Activated T-cell treated with anti-CD3 and anti-CD28 coated beads for 48 hours (primary cell): ENCODE measurements around the gene EFNB2.

Experiments used
- DNase-seq: peaks from one replicate; pipeline ENCODE4 v3.0.0-alpha.2; 2020; ENCODE audit warnings: low read depth

Gene EFNB2

GRCh38 chr13:106484084-106484483, 51.4 kb downstream of the EFNB2 start:
- no peak for DNase-seq

GRCh38 chr13:106481919-106482318, 53.5 kb downstream of the EFNB2 start:
- no peak for DNase-seq

- DNase-seq = no peak
These were observed 55.0 kb downstream of the EFNB2 start for GRCh38 chr13:106480351-106480910.

- DNase-seq = no peak
These were observed 55.5 kb downstream of the EFNB2 start for GRCh38 chr13:106479929-106480328.

GRCh38 chr13:106478116-106478515, 57.3 kb downstream of the EFNB2 start:
- no peak for DNase-seq

- DNase-seq = no peak
These were observed 58.2 kb downstream of the EFNB2 start for GRCh38 chr13:106477303-106477702.

GRCh38 chr13:106475852-106476251, 59.6 kb downstream of the EFNB2 start:
- DNase-seq = no peak

- no peak for DNase-seq
These were observed 60.5 kb downstream of the EFNB2 start for GRCh38 chr13:106474912-106475311.

GRCh38 chr13:106473154-106473553, 62.3 kb downstream of the EFNB2 start:
- no peak for DNase-seq

GRCh38 chr13:106472621-106473020, 62.8 kb downstream of the EFNB2 start:
- DNase-seq = no peak

GRCh38 chr13:106471957-106472543, 63.4 kb downstream of the EFNB2 start:
- DNase-seq = no peak

GRCh38 chr13:106470576-106470975, 64.9 kb downstream of the EFNB2 start:
- DNase-seq = no peak

- no peak for DNase-seq
These were observed 66.5 kb downstream of the EFNB2 start for GRCh38 chr13:106468744-106469590.

- no peak for DNase-seq
These were observed 67.3 kb downstream of the EFNB2 start for GRCh38 chr13:106468207-106468606.

- no peak for DNase-seq
These were observed 67.9 kb downstream of the EFNB2 start for GRCh38 chr13:106467427-106468122.

GRCh38 chr13:106466691-106467426, 68.6 kb downstream of the EFNB2 start:
- DNase-seq = no peak

- DNase-seq = no peak
These were observed 71.4 kb downstream of the EFNB2 start for GRCh38 chr13:106464076-106464475.

- DNase-seq = no peak
These were observed 72.8 kb downstream of the EFNB2 start for GRCh38 chr13:106462710-106463109.

- no peak for DNase-seq
These were observed 79.7 kb downstream of the EFNB2 start for GRCh38 chr13:106455777-106456176.

GRCh38 chr13:106455190-106455589, 80.3 kb downstream of the EFNB2 start:
- no peak for DNase-seq

GRCh38 chr13:106453101-106453500, 82.4 kb downstream of the EFNB2 start:
- no peak for DNase-seq

- no peak for DNase-seq
These were observed 84.5 kb downstream of the EFNB2 start for GRCh38 chr13:106450991-106451390.
